GM21737 (cell line): ENCODE results near the gene IRF8.

Experiments
- ATAC-seq: cut with Tn5 transposase; IDR thresholded peaks from one replicate; pipeline ENCODE4 v1.9.1; 2021; ENCODE audit warnings: mild to moderate bottlenecking, moderate library complexity; ENCODE audit not compliant: unreplicated experiment

Gene IRF8

GRCh38 chr16:85911251-85911930, 12.4 kb downstream of the IRF8 start:
- no peak for ATAC-seq

DNA sequence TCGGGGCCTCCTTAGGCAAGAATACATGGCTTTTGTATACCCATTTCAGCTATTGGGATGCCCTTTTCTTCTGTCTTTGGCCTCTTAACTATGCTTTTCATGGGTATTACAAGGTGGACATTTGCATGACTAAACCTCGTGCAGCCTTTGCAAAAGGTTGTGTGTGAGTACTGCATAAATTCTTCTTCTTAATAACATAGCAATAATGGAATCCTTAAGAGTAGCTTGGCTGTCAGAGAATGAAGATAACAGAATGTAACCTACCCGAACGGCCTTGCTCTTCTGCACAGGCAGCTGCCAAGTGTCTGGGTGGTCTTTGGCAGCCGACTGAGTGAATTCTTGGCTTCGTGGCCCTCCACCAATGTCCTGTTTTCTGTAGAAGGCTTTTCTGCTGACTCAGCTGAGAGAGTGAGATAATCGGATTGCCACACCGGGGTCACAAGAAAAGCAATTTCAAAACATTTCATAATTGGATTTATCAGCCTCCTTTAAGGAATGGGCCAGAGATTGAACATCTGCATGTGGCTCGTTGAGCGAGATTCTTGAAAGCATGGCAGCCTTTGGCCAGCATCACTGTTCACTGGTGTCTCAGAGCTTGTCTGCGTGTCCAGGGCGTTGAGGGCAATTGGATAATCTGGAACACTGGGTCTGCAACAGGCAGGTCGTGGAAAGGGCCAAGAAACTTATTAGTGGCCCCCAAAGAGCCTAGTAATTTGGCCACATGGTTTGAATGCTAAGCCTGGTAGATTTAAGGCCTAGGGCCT, 13.4 kb downstream of the IRF8 start:
- no peak for ATAC-seq

- ATAC-seq, result no peak
These were observed 14.2 kb downstream of the IRF8 start for GRCh38 chr16:85913141-85913601.

DNA sequence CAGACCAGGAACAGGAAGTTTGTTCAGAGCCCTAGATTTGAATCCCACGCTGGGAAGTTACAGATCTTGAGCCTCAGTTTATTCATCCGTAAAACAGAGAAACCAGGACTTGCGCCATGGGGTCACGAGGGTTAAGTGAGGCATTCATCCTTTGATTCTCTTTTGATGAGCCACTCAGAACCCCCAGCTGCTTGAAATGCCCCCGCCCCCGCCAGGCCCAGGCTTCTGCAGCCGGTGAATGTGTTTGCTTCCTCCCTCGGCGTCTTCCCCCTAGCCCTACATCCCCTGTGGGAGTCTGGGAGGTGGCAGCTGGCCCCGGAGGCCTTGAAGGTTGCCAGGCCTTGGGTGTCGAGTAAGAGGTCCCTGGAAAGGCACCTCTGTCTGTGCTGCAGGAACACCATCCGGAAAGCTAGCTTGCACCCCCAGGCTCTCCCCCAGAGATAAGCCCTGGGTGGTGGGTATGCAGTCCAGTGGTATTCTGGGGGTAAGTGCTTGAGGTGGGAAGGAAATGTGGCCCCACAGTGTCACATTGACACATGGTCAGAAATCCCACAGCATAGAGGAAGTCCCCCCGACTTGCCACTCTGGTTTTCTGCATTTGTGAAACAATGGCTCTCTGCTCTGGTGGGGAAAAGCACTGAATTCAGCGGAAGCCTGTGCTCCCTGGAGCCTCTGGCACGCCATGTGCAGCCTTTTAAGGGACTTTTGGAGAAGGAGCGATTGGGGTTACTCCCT, 14.9 kb downstream of the IRF8 start:
- ATAC-seq, result no peak

- ATAC-seq, result no peak
These were observed 15.4 kb downstream of the IRF8 start for GRCh38 chr16:85914423-85914794.

- ATAC-seq, result no peak
These were observed 16.3 kb downstream of the IRF8 start for GRCh38 chr16:85915125-85915845.

DNA sequence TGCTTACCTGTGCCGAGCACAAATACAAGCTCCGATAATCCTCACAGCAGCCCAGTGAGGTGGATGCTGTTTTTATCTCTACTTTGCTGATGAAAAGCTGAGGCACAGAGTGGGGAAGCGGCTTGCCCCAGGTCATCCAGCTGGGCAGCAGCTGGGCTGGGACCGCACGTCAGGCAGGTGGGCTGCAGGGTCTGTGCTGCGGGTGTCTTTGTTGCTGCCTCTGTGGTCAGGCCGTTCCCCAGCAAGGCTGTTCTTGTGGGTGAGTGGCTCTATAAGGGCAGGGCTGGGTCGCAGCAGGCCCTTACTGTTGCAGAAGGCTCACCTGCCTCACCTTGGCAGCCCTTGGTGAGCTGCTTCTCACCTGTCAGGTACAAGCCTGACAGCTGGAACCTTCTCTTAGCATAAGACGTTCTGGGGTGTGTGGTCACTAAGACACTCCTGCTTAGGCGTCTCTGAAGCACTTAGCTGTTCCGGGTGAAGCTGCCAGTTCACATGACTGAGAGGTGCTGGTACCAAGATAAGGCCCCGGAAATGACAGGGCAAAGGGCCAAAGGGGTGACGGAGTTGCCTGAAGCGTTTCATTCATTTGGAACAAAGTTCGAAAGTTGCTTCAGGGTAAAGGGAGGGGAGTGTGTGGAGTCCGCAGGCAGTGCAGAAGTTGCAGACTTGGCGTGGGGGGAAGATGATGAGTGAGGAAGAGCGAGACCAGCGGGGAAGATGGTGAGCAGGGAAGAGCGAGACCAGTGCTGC, 17.4 kb downstream of the IRF8 start:
- no peak for ATAC-seq

DNA sequence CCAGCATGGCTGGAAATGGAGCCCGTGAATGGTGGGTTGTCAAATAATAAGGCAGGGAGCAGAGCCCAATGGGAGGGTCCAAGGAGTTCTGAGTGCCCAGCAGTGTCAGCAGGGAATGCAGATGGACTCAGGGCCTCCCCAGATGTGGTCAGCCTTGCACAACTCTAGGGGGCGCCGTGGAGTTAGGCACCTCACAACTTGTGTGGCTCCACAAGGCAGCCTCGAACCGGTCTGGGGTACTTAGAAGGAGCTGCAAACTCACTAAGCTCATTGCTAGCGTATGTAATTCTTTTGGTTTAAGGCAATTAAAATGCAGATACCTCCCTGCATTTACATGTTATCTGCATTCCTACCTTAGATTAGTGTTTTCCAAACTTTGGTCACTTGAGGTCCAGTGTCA, 18.1 kb downstream of the IRF8 start:
- ATAC-seq, result no peak

GRCh38 chr16:85917959-85918358, 19.0 kb downstream of the IRF8 start:
- no peak for ATAC-seq

- no peak for ATAC-seq
These were observed 19.5 kb downstream of the IRF8 start for GRCh38 chr16:85918436-85918835.

DNA sequence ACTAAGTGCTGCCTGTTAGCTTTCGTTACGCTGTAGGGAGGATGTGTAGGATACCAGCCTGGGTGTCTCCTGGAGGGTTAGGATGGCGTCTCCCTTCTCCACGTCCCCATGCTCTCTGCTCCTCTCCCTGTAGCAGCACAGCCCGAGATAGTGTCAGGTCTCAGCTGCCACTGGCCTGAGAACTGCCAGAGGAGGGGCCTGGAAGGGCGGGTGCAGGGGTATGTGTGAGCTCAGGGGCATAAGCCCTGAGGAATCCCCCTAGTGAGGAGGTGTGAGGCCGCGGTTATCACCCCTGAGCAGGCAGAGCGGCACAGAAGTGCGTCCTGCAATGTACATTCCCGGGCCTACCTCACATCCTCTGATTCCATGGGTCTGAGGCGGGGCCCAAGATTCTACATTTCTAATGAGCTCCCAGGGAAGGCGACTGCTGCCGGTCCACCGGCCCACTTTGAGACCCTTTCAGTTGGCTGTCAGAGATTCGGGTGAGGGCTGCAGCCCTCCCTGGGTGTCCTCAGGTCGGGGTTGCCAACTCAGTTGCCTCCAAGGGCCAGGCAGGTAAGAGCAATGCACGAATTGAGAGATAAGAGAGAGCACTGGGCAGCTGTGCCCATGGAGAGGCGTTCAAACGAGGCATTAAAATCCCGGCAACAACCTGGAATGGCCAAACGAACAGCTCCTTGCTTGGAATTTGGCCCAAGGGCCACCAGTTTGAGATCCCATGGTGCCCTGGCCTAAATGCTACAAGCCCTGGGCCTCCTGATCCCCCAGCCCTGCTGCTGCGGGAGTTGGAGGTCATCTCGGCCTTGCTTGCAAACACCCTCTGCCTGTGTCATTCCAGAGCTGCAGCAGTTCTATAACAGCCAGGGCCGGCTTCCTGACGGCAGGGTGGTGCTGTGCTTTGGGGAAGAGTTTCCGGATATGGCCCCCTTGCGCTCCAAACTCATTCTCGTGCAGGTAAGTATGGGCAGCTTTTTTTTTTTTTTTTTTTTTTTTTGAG, 20.6 kb downstream of the IRF8 start:
- ATAC-seq, result no peak

DNA sequence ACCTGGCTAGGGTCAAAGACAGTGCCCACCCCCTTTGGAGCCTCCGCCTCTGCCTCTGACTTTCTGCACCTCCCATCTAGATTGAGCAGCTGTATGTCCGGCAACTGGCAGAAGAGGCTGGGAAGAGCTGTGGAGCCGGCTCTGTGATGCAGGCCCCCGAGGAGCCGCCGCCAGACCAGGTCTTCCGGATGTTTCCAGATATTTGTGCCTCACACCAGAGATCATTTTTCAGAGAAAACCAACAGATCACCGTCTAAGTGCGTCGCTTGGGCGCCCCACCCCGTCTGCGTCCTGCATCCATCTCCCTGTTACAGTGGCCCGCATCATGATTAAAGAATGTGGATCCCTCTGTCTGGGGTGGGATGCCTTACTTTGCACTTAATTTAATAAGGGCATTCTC, 22.1 kb downstream of the IRF8 start:
- no peak for ATAC-seq

- no peak for ATAC-seq
These were observed 24.4 kb downstream of the IRF8 start for GRCh38 chr16:85923153-85924021.

DNA sequence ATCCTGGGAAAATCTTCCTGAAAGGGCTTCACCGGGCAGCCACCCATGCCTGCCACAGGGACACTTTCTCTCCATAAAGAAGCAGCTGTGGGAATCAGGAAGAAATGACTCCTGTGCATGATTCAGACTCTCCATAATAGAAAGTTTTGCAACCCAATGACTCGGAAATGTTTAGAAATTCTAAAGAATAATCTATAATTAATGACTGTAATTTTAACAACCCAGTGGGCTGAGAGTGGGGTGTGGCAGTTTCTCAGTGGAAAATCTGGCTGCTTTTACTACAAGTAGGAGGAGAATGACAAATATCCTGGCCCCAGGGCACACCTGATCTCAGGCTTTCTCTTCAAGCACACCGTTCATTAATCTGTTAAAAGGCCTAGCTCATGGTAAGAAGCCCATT, 25.7 kb downstream of the IRF8 start:
- no peak for ATAC-seq

- ATAC-seq, result no peak
These were observed 27.4 kb downstream of the IRF8 start for GRCh38 chr16:85926370-85926769.

- no peak for ATAC-seq
These were observed 28.4 kb downstream of the IRF8 start for GRCh38 chr16:85927371-85927770.

- ATAC-seq, result no peak
These were observed 29.0 kb downstream of the IRF8 start for GRCh38 chr16:85927959-85928358.

- no peak for ATAC-seq
These were observed 29.4 kb downstream of the IRF8 start for GRCh38 chr16:85928401-85928820.
